Breast epithelium (tissue), 3 donors: ENCODE results near the gene ZNF423.
A peak's percentile ranks its signal among the peaks of the same experiment; 100 is the strongest.

Experiments used
- CTCF ChIP-seq, 3 donors: fragments of 450-650 bp; IDR thresholded peaks; one replicate each; pipeline ENCODE4 v1.5.1; 2016 to 2017; ENCODE audit warnings: antibody characterized with exemption in 3 of 3, mild to moderate bottlenecking in 3 of 3, moderate library complexity in 3 of 3
- POLR2A ChIP-seq: fragments of 450-650 bp; IDR thresholded peaks from one replicate; pipeline ENCODE4 v1.6.1; 2016; ENCODE audit warnings: antibody characterized with exemption, mild to moderate bottlenecking, moderate library complexity
- POLR2AphosphoS5 ChIP-seq, 3 donors: sonication (generic); formaldehyde crosslinking; IDR thresholded peaks; one replicate each; pipeline ENCODE4 v1.6.1; 2017; ENCODE audit warnings: antibody characterized with exemption in 3 of 3

- TF ChIP-seq POLR2A (peak; percentile 37), CTCF (IDR thresholded peaks at IDR 0.05) (no peak), POLR2AphosphoS5 (IDR thresholded peaks at IDR 0.05) (no peak)
Observed at GRCh38 chr16:49859125-49859811, 3.4 kb upstream of the ZNF423 start.
